ENCODE measurements around the gene ADNP. TPM values are rescaled to one million over a fixed set of nuclear protein-coding genes. Genes with fewer than 3 reads are reported as not detected.

The ADNP gene
- total and polyA plus RNA-seq, 2 experiments from 2014 or later, result 95.0 to 106 TPM

DNA sequence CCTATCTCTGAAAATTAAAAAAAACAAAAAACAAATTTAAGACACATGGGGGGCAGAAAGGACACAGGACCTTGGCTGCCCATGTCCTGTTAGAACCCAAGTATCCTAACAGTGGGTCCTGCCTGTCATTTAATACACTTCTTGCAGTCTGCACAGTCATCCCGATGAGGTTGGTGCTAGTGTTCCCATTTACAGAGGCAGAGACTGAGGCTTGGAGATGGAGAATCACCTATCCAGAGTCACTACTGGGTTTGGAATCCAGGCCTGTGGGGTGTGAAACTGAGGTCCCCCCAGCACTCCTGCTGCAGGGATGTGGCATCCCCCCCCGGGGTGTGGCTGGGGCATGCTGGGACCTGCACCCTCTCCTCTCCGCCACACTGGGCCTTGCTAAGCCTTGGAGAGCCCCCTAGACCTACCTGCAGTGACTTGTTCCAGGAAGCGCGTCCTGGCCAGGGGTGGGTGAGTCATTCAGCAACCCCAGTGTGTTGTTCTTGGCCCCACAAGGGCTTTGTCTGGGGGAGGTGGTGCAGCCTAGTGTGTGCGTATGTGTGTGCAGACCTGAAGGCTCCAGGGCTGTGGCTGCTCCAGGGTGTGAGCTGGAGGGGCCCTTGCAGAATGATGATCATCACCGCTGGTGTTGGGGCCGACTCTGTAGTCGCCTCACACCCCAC, 86.7 kb downstream of the ADNP start:
- Mint-ChIP-seq H3K27me3 (ENCODE audit: insufficient read depth, low read depth, poor library complexity) (peaks cover 12% of the 10 kb centered on the region), H3K27ac (no peak overlapping the region), H3K9me3 (no peaks in the 10 kb centered on the region), H3K4me3 (no peak overlapping the region), H3K36me3 (ENCODE audit: low read depth) (no peaks in the 10 kb centered on the region), H3K4me1 (peaks cover 12% of the 10 kb centered on the region; the same call in 2 of the 3 replicates)
- TF ChIP-seq, protein P1, sequence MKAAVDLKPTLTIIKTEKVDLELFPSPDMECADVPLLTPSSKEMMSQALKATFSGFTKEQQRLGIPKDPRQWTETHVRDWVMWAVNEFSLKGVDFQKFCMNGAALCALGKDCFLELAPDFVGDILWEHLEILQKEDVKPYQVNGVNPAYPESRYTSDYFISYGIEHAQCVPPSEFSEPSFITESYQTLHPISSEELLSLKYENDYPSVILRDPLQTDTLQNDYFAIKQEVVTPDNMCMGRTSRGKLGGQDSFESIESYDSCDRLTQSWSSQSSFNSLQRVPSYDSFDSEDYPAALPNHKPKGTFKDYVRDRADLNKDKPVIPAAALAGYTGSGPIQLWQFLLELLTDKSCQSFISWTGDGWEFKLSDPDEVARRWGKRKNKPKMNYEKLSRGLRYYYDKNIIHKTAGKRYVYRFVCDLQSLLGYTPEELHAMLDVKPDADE (IDR thresholded peaks at IDR 0.05), result no peak
- TF ChIP-seq ZNF331 (CRISPR knock-in tag; IDR thresholded peaks at IDR 0.05; ENCODE audit: low read depth) (no peak), JUNB (IDR thresholded peaks at IDR 0.05; ENCODE audit: unreplicated experiment) (no peak), EZH2 (IDR thresholded peaks at IDR 0.05; ENCODE audit: low read depth, unreplicated experiment) (no peak)
- no peaks in the 10 kb centered on the region for H3K4me1 ChIP-seq (ENCODE audit: insufficient read depth)
- no peaks in the 10 kb centered on the region for H4K20me1 ChIP-seq (replicated peaks; ENCODE audit: insufficient read depth)
- no peaks in the 10 kb centered on the region for H3K36me3 ChIP-seq (ENCODE audit: insufficient read depth)
- H2AFZ ChIP-seq, result no peak overlapping the region
- no peaks in the 10 kb centered on the region for H3F3A ChIP-seq (replicated peaks; ENCODE audit: low read depth)
- no peaks in the 10 kb centered on the region for H3K9me2 ChIP-seq (ENCODE audit: insufficient read depth)
- ATAC-seq, result no peak
- H3K27ac ChIP-seq (ENCODE audit: low read depth), result no peak overlapping the region
- H3K4me2 ChIP-seq, result no peak overlapping the region
- DNase-seq (ENCODE audit: low spot score), result no peak
- H3K4me3 ChIP-seq, result no peak overlapping the region
- H3K27me3 ChIP-seq (ENCODE audit: insufficient read depth), result no peaks in the 10 kb centered on the region
- H3K79me2 ChIP-seq (replicated peaks; ENCODE audit: insufficient read depth), result no peaks in the 10 kb centered on the region

DNA sequence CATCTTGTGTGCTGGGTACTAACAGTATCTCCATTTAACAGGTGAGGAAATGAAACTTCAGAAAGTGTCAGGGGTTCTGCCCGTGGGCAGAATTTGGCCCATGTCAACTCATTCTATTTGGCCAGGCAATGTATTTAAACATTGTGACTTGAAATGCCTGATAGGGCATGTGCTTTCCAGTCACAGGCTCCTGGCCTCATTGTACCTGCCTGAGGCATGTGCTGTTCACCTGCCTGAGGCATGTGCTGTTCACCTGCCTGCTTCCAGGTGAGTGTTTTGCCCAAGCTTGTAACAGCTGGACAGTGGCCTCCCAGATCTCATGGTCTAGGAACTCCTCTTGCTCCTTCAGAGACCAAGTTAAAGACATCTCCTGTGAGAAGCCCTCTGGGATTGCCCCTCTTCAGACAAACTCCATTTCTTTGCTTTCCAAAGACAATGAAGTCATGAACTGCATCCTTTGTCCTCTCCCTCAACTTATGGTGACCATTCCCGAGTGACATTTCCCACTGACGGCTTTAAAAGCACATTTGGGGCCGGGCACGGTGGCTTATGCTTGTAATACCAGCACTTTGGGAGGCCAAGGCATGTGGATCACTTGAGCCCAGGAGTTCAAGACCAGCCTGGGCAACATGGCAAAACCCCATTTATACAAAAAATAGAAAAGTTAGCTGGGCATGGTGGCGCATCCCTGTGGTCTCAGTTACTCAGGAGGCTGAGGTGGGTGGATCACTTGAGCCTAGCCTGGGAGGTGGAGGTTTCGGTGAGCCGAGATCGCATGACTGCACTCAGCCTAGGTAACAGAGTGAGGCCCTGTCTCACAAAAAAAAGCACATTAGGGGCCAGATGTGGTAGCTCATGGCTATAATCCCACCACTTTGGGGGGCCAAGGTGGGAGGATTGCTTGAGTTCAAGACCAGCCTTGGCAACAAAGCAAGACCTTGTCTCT, 87.6 kb downstream of the ADNP start:
- Histone ChIP-seq H3F3A (replicated peaks; ENCODE audit: low read depth) (no peaks in the 10 kb centered on the region), H3K9me2 (ENCODE audit: insufficient read depth) (no peaks in the 10 kb centered on the region), H3K36me3 (ENCODE audit: insufficient read depth) (no peaks in the 10 kb centered on the region), H3K27me3 (ENCODE audit: insufficient read depth) (no peaks in the 10 kb centered on the region), H3K4me3 (no peak overlapping the region), H3K79me2 (replicated peaks; ENCODE audit: insufficient read depth) (no peaks in the 10 kb centered on the region), H3K27ac (ENCODE audit: low read depth) (0 out of 2 replicates have a peak overlapping the region, but pooled peaks have one; percentile 45), H2AFZ (no peak overlapping the region), H4K20me1 (replicated peaks; ENCODE audit: insufficient read depth) (no peaks in the 10 kb centered on the region), H3K4me1 (ENCODE audit: insufficient read depth) (no peaks in the 10 kb centered on the region), H3K4me2 (no peak overlapping the region)
- Mint-ChIP-seq H3K4me3 (no peak overlapping the region), H3K27ac (no peak overlapping the region), H3K27me3 (ENCODE audit: insufficient read depth, low read depth, poor library complexity) (peaks cover 10% of the 10 kb centered on the region), H3K4me1 (peaks cover 4% of the 10 kb centered on the region), H3K36me3 (ENCODE audit: low read depth) (no peaks in the 10 kb centered on the region), H3K9me3 (no peaks in the 10 kb centered on the region)
- ATAC-seq (no peak), DNase-seq (ENCODE audit: low spot score) (no peak)
- TF ChIP-seq POLR2AphosphoS5 (IDR thresholded peaks at IDR 0.05; ENCODE audit: low read depth), result no peak
- no peak for TF ChIP-seq JUNB (IDR thresholded peaks at IDR 0.05; ENCODE audit: unreplicated experiment)
- no peak for TF ChIP-seq EZH2 (IDR thresholded peaks at IDR 0.05; ENCODE audit: low read depth, unreplicated experiment)
- no peak for TF ChIP-seq STAT1 (IDR thresholded peaks at IDR 0.05; ENCODE audit: unreplicated experiment)
- TF ChIP-seq, protein P2, sequence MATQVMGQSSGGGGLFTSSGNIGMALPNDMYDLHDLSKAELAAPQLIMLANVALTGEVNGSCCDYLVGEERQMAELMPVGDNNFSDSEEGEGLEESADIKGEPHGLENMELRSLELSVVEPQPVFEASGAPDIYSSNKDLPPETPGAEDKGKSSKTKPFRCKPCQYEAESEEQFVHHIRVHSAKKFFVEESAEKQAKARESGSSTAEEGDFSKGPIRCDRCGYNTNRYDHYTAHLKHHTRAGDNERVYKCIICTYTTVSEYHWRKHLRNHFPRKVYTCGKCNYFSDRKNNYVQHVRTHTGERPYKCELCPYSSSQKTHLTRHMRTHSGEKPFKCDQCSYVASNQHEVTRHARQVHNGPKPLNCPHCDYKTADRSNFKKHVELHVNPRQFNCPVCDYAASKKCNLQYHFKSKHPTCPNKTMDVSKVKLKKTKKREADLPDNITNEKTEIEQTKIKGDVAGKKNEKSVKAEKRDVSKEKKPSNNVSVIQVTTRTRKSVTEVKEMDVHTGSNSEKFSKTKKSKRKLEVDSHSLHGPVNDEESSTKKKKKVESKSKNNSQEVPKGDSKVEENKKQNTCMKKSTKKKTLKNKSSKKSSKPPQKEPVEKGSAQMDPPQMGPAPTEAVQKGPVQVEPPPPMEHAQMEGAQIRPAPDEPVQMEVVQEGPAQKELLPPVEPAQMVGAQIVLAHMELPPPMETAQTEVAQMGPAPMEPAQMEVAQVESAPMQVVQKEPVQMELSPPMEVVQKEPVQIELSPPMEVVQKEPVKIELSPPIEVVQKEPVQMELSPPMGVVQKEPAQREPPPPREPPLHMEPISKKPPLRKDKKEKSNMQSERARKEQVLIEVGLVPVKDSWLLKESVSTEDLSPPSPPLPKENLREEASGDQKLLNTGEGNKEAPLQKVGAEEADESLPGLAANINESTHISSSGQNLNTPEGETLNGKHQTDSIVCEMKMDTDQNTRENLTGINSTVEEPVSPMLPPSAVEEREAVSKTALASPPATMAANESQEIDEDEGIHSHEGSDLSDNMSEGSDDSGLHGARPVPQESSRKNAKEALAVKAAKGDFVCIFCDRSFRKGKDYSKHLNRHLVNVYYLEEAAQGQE (IDR thresholded peaks at IDR 0.05; ENCODE audit: unreplicated experiment), result no peak
- no peak for TF ChIP-seq CREB1 (CRISPR knock-in tag; IDR thresholded peaks at IDR 0.05; ENCODE audit: low read depth)
